ENCODE results near the gene GLYAT.

DNA sequence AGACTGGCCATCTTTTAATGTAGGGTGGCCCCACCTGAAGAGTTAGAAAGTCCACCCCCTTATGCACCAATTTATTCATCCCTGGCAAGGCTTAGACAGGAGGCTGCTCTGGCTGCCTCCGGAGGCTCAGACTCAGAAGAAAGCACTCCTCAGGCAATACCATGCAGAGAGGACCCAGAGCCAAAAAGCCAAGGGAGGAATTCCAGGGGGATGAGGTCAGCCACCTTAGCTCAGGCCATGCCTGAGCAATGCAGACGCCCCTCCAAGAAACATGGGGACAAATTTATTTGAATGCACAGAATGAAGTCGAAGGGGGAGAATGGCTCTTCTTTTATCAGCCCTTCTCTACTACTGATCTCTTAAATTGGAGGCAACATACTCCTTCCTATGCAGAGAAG is 39.7 kb upstream of the GLYAT start:
- TF ChIP-seq, protein P1, sequence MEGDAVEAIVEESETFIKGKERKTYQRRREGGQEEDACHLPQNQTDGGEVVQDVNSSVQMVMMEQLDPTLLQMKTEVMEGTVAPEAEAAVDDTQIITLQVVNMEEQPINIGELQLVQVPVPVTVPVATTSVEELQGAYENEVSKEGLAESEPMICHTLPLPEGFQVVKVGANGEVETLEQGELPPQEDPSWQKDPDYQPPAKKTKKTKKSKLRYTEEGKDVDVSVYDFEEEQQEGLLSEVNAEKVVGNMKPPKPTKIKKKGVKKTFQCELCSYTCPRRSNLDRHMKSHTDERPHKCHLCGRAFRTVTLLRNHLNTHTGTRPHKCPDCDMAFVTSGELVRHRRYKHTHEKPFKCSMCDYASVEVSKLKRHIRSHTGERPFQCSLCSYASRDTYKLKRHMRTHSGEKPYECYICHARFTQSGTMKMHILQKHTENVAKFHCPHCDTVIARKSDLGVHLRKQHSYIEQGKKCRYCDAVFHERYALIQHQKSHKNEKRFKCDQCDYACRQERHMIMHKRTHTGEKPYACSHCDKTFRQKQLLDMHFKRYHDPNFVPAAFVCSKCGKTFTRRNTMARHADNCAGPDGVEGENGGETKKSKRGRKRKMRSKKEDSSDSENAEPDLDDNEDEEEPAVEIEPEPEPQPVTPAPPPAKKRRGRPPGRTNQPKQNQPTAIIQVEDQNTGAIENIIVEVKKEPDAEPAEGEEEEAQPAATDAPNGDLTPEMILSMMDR (IDR thresholded peaks at IDR 0.05): no peak
- TF ChIP-seq POLR2A (IDR thresholded peaks at IDR 0.05): no peak
- TF ChIP-seq POLR2AphosphoS5 (IDR thresholded peaks at IDR 0.05): no peak
- TF ChIP-seq EP300 (IDR thresholded peaks at IDR 0.05): no peak

Data from suprapubic skin (tissue), 4 donors.